HCT116 (cell line): Measurements from ENCODE around the gene COL4A3. TPM values are rescaled to one million over a fixed set of nuclear protein-coding genes. Genes with fewer than 3 reads are reported as not detected.

Experiments used
- ATAC-seq: fragments of 200-7000 bp; cut with Tn5 transposase; 2 replicates; pipeline ENCODE4 v1.9.1; 2020; ENCODE audit warnings: mild to moderate bottlenecking, moderate library complexity
- BruUV-seq: library from RNA; stranded (reverse); fragments of 400-500 nt; replicated peaks from 2 replicates; lab custom pipeline; 2021; lab: Mats Ljungman, UMichigan
- CTCF ChIA-PET: fragments of 300-600 bp; sonication (Branson Sonifier 250); formaldehyde crosslinking; loops from one replicate; lab custom pipeline; 2021; ENCODE audit warnings: antibody characterized with exemption; lab: Charles Lee
- POLR2A ChIA-PET: fragments of 300-600, 350-600 bp; sonication (Branson Sonifier 250); formaldehyde crosslinking; loops from one replicate; lab custom pipeline; 2021; ENCODE audit warnings: antibody characterized with exemption; lab: Charles Lee
- RAD21 ChIA-PET, 2 experiments: fragments of 300-600 bp; sonication (Branson Sonifier 250); formaldehyde crosslinking; loops; one replicate each; lab custom pipeline; 2023; ENCODE audit warnings: low total read pairs in 2 of 2; ENCODE audit not compliant: uncharacterized antibody in 2 of 2, unreplicated experiment in 2 of 2, low non-redundant PET in 1 of 2; lab: Charles Lee
- DNase-seq: peaks from one replicate; pipeline ENCODE4 v3.0.0-alpha.2; 2010; ENCODE audit warnings: low read depth, low spot score
- H2AFZ ChIP-seq: fragments of 200-600 bp; shearing (Covaris generic), sonication (generic); 2 replicates; pipeline ENCODE4 v1.6.1; 2017; ENCODE audit warnings: low read depth, mixed run types, mixed read lengths, antibody characterized with exemption, low read length; ENCODE audit not compliant: poor library complexity, severe bottlenecking
- H3K27ac ChIP-seq: 2 replicates; pipeline ENCODE4 v1.5.1; 2012; ENCODE audit warnings: low read depth, low read length
- H3K27me3 ChIP-seq: fragments of 200-600 bp; sonication (generic); 2 replicates; pipeline ENCODE4 v1.6.1; 2016; ENCODE audit warnings: mixed run types, low read length, mixed read lengths; ENCODE audit not compliant: insufficient read depth
- H3K36me3 ChIP-seq, 2 experiments: fragments of 200-500 bp in 1 of 2; fragments of 200-600 bp in 1 of 2; sonication (Bioruptor generic) in 1 of 2; sonication (generic) in 1 of 2; 2 replicates each; pipeline versions ENCODE4 v1.5.1 to v1.6.1; 2014 to 2016; ENCODE audit warnings: low read length in 2 of 2, inconsistent platforms in 1 of 2, mixed read lengths in 1 of 2, mixed run types in 1 of 2; ENCODE audit not compliant: insufficient read depth in 2 of 2, control insufficient read depth in 1 of 2
- H3K4me1 ChIP-seq, 2 experiments: fragments of 200-600 bp in 1 of 2; sonication (generic) in 1 of 2; 2 replicates each; pipeline versions ENCODE4 v1.5.1 to v1.6.1; 2012 to 2017; ENCODE audit warnings: low read length in 2 of 2, inconsistent platforms in 1 of 2, mild to moderate bottlenecking in 1 of 2, mixed read lengths in 1 of 2, mixed run types in 1 of 2, moderate library complexity in 1 of 2; ENCODE audit not compliant: insufficient read depth in 2 of 2, control insufficient read depth in 1 of 2
- H3K4me2 ChIP-seq: fragments of 200-600 bp; sonication (generic); 2 replicates; pipeline ENCODE4 v1.6.1; 2017; ENCODE audit warnings: mixed run types, low read length, mixed read lengths
- H3K4me3 ChIP-seq, 2 experiments: fragments of 200-600 bp in 1 of 2; sonication (generic) in 1 of 2; replicated peaks in 1 of 2; 2 replicates each; pipeline ENCODE4 v1.5.1; 2011 to 2016; ENCODE audit warnings: low read length in 2 of 2, control low read depth in 1 of 2, low read depth in 1 of 2, mild to moderate bottlenecking in 1 of 2, mixed read lengths in 1 of 2, mixed run types in 1 of 2
- H3K79me2 ChIP-seq: fragments of 200-600 bp; sonication (generic); 2 replicates; pipeline ENCODE4 v1.6.1; 2017; ENCODE audit warnings: mild to moderate bottlenecking, mixed run types, low read length, moderate library complexity, mixed read lengths; ENCODE audit not compliant: insufficient read depth
- H3K9ac ChIP-seq: fragments of 200-600 bp; sonication (generic); 2 replicates; pipeline ENCODE4 v1.6.1; 2016; ENCODE audit warnings: low read length, mixed read lengths
- H3K9me2 ChIP-seq: fragments of 200-600 bp; sonication (generic), shearing (Covaris generic); 2 replicates; pipeline ENCODE4 v1.6.1; 2017; ENCODE audit warnings: mixed run types, mild to moderate bottlenecking, moderate library complexity; ENCODE audit not compliant: insufficient read depth
- H3K9me3 ChIP-seq, 2 experiments: fragments of 200-500 bp in 1 of 2; fragments of 200-600 bp in 1 of 2; sonication (Bioruptor generic) in 1 of 2; sonication (generic) in 1 of 2; 2 replicates each; pipeline ENCODE4 v1.6.1; 2014 to 2017; ENCODE audit warnings: low read length in 2 of 2, mixed read lengths in 2 of 2, inconsistent platforms in 1 of 2, low read depth in 1 of 2, mild to moderate bottlenecking in 1 of 2, mixed run types in 1 of 2, moderate library complexity in 1 of 2; ENCODE audit not compliant: control insufficient read depth in 1 of 2, insufficient read depth in 1 of 2
- H4K20me1 ChIP-seq: fragments of 200-600 bp; sonication (generic), shearing (Covaris generic); 2 replicates; pipeline ENCODE4 v1.6.1; 2017; ENCODE audit warnings: mixed run types, mild to moderate bottlenecking, moderate library complexity; ENCODE audit not compliant: insufficient read depth
- ATF3 ChIP-seq: IDR thresholded peaks from 2 replicates; pipeline ENCODE4 v1.6.1; 2012
- ELF1 ChIP-seq: IDR thresholded peaks from 2 replicates; pipeline ENCODE4 v1.6.1; 2012; ENCODE audit warnings: low read depth, borderline replicate concordance
- JUND ChIP-seq: IDR thresholded peaks from 2 replicates; pipeline ENCODE4 v1.6.1; 2012
- intact Hi-C: fragments of 100-400 bp; cut with micrococcal nuclease; formaldehyde crosslinking; loops from 2 replicates; pipeline ENCODE4 v1.10.0; 2022
- total RNA-seq: library from RNA; stranded (reverse); gene quantifications from one replicate; pipeline ENCODE4 v1.2.1, GENCODE V29; 2021; ENCODE audit not compliant: unreplicated experiment
- TF ChIP-seq, protein P1 (sequence below): IDR thresholded peaks from 2 replicates; pipeline ENCODE4 v1.6.1; 2012; ENCODE audit warnings: low read depth

The COL4A3 gene
- total RNA-seq, 1 experiment from 2014 or later: 4.9 TPM

- no peak overlapping the region for H3K4me2 ChIP-seq
These were observed 29.8 kb downstream of the COL4A3 start for GRCh38 chr2:227194219-227194618.

More at GRCh38 chr2:227194219-227194618, 29.8 kb downstream of the COL4A3 start:
- no peaks in the 10 kb centered on the region for H3K9me2 ChIP-seq
- no peak overlapping the region for H3K27ac ChIP-seq
- no peaks in the 10 kb centered on the region for H4K20me1 ChIP-seq
- no TSS peak for BruUV-seq
- no peaks in the 10 kb centered on the region for H3K36me3 ChIP-seq
- ATAC-seq (no peak), DNase-seq (no peak)
- no peak overlapping the region for H2AFZ ChIP-seq
- no peak overlapping the region for H3K9ac ChIP-seq
- H3K9me3 ChIP-seq: no peaks in the 10 kb centered on the region
- no peak for TF ChIP-seq JUND
- TF ChIP-seq ELF1: no peak
- TF ChIP-seq, protein P1, sequence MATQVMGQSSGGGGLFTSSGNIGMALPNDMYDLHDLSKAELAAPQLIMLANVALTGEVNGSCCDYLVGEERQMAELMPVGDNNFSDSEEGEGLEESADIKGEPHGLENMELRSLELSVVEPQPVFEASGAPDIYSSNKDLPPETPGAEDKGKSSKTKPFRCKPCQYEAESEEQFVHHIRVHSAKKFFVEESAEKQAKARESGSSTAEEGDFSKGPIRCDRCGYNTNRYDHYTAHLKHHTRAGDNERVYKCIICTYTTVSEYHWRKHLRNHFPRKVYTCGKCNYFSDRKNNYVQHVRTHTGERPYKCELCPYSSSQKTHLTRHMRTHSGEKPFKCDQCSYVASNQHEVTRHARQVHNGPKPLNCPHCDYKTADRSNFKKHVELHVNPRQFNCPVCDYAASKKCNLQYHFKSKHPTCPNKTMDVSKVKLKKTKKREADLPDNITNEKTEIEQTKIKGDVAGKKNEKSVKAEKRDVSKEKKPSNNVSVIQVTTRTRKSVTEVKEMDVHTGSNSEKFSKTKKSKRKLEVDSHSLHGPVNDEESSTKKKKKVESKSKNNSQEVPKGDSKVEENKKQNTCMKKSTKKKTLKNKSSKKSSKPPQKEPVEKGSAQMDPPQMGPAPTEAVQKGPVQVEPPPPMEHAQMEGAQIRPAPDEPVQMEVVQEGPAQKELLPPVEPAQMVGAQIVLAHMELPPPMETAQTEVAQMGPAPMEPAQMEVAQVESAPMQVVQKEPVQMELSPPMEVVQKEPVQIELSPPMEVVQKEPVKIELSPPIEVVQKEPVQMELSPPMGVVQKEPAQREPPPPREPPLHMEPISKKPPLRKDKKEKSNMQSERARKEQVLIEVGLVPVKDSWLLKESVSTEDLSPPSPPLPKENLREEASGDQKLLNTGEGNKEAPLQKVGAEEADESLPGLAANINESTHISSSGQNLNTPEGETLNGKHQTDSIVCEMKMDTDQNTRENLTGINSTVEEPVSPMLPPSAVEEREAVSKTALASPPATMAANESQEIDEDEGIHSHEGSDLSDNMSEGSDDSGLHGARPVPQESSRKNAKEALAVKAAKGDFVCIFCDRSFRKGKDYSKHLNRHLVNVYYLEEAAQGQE: no peak
- no peak for TF ChIP-seq ATF3
- no peaks in the 10 kb centered on the region for H3K79me2 ChIP-seq
- ChIA-PET CTCF (no interaction called here), RAD21 (no interaction called here), POLR2A (no interaction called here)
- H3K4me1 ChIP-seq: peaks cover 12 to 19% of the 10 kb centered on the region in 2 experiments
- no peak overlapping the region for H3K4me3 ChIP-seq
- H3K27me3 ChIP-seq: no peaks in the 10 kb centered on the region
- intact Hi-C loops: no loop called here
